Measurements from ENCODE around the gene MRPL4. TPM values are rescaled to one million over a fixed set of nuclear protein-coding genes. Genes with fewer than 3 reads are reported as not detected.

MRPL4 gene
- total and polyA plus RNA-seq, 2 of the 13 experiments (the other 11 are each of a cell fraction or from before 2014, with no cell fraction given): 40.6 to 42.5 TPM

GRCh38 chr19:10289167-10289835 is 37.3 kb downstream of the MRPL4 start (continued):
- TF ChIP-seq ZNF20 (CRISPR knock-in tag; IDR thresholded peaks at IDR 0.05): no peak
- peak; percentile 40; the same call in 1 of the 2 replicates for TF ChIP-seq ARID4A (CRISPR knock-in tag; IDR thresholded peaks at IDR 0.05; ENCODE audit: borderline replicate concordance)
- TF ChIP-seq ZNF446 (CRISPR knock-in tag; IDR thresholded peaks at IDR 0.05): no peak
- TF ChIP-seq FOXA1 (IDR thresholded peaks at IDR 0.05): no peak
- peak; percentile 56; the same call in 1 of the 2 replicates for TF ChIP-seq FOXA1 (CRISPR knock-in tag; IDR thresholded peaks at IDR 0.05)
- TF ChIP-seq ATF3 (CRISPR knock-in tag; IDR thresholded peaks at IDR 0.05): no peak
- no peak for TF ChIP-seq SIX1 (CRISPR knock-in tag; IDR thresholded peaks at IDR 0.05; ENCODE audit: borderline replicate concordance)
- no peak for TF ChIP-seq TAF15 (IDR thresholded peaks at IDR 0.05; ENCODE audit: low read depth, low read length, poor library complexity, severe bottlenecking)
- TF ChIP-seq ZNF839 (CRISPR knock-in tag; IDR thresholded peaks at IDR 0.05; ENCODE audit: borderline replicate concordance): no peak
- no peak for TF ChIP-seq ZNF530 (CRISPR knock-in tag; IDR thresholded peaks at IDR 0.05; ENCODE audit: low read depth)
- no peak for TF ChIP-seq KLF6 (CRISPR knock-in tag; IDR thresholded peaks at IDR 0.05)
- TF ChIP-seq HNF4G (IDR thresholded peaks at IDR 0.05; ENCODE audit: borderline replicate concordance, low read depth, low read length): no peak
- no peak for TF ChIP-seq HNF4G (CRISPR knock-in tag; IDR thresholded peaks at IDR 0.05; ENCODE audit: borderline replicate concordance, low read depth)
- no peak for TF ChIP-seq HES4 (CRISPR knock-in tag; IDR thresholded peaks at IDR 0.05; ENCODE audit: borderline replicate concordance)
- peak; percentile 47; the same call in 1 of the 2 replicates for TF ChIP-seq SP5 (CRISPR knock-in tag; IDR thresholded peaks at IDR 0.05; ENCODE audit: borderline replicate concordance, low read depth)
- no peak for TF ChIP-seq RORA (CRISPR knock-in tag; IDR thresholded peaks at IDR 0.05)
- no peak for TF ChIP-seq MZF1 (CRISPR knock-in tag; IDR thresholded peaks at IDR 0.05; ENCODE audit: borderline replicate concordance)
- TF ChIP-seq SUZ12 (IDR thresholded peaks at IDR 0.05; ENCODE audit: low read depth, low read length): no peak
- TF ChIP-seq ZBTB33 (CRISPR knock-in tag; IDR thresholded peaks at IDR 0.05): no peak
- TF ChIP-seq ZNF558 (CRISPR knock-in tag; IDR thresholded peaks at IDR 0.05; ENCODE audit: borderline replicate concordance): no peak; the same call in 1 of the 2 replicates
- TF ChIP-seq IKZF5 (CRISPR knock-in tag; IDR thresholded peaks at IDR 0.05): no peak; the same call in 1 of the 2 replicates

Data from HepG2 (cell line).